Measurements from ENCODE around the gene SPAG17. TPM values are rescaled to one million over a fixed set of nuclear protein-coding genes. Genes with fewer than 3 reads are reported as not detected.
A peak's percentile ranks its signal among the peaks of the same experiment; 100 is the strongest.

Gene SPAG17
- total RNA-seq, 1 donor from 2014 or later: 1.6 TPM

DNA sequence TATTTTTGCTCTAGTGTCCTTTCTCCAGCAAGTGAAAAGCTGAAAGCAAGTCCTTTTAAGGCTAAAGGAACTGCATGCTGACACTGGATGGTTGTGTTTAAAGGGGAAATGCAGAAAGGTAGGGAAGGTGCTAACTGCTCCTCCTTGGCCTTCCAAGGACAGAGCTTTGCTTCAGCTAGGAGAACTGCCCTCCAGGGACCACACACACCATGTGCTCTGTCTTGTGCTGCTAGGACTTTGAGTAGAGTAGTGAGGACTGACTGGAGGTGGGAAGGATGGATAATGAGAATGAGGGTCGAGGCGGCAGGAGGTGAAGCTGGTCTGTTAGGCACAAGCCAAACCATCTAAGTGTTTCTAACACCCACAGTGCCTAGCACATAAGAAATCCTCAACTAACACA, 177.6 kb downstream of the SPAG17 start:
- Histone ChIP-seq H3K4me1 (no peaks in the 10 kb centered on the region), H3F3A (ENCODE audit: low read depth) (no peaks in the 10 kb centered on the region), H3K4me2 (no peak overlapping the region), H3K9ac (no peak overlapping the region), H3K36me3 (no peaks in the 10 kb centered on the region), H3K27ac (no peak overlapping the region), H2AFZ (replicated peaks) (peak overlapping the region; percentile 68), H3K79me2 (ENCODE audit: low read depth) (no peaks in the 10 kb centered on the region), H3K27me3 (no peaks in the 10 kb centered on the region), H4K20me1 (ENCODE audit: low read depth) (no peaks in the 10 kb centered on the region), H3K4me3 (no peak overlapping the region), H3K9me3 (ENCODE audit: low read depth) (no peaks in the 10 kb centered on the region)
- H3K4me1 Mint-ChIP-seq: no peaks in the 10 kb centered on the region
- H3K27ac Mint-ChIP-seq: no peak overlapping the region
- H3K4me3 Mint-ChIP-seq: no peak overlapping the region
- no peak for DNase-seq (ENCODE audit: low spot score)
- peaks cover 2% of the 10 kb centered on the region for H3K9me3 Mint-ChIP-seq
- peaks cover 2% of the 10 kb centered on the region for H3K36me3 Mint-ChIP-seq
- no peaks in the 10 kb centered on the region for H3K27me3 Mint-ChIP-seq (ENCODE audit: insufficient read depth, low read depth)
- TF ChIP-seq, protein P1, sequence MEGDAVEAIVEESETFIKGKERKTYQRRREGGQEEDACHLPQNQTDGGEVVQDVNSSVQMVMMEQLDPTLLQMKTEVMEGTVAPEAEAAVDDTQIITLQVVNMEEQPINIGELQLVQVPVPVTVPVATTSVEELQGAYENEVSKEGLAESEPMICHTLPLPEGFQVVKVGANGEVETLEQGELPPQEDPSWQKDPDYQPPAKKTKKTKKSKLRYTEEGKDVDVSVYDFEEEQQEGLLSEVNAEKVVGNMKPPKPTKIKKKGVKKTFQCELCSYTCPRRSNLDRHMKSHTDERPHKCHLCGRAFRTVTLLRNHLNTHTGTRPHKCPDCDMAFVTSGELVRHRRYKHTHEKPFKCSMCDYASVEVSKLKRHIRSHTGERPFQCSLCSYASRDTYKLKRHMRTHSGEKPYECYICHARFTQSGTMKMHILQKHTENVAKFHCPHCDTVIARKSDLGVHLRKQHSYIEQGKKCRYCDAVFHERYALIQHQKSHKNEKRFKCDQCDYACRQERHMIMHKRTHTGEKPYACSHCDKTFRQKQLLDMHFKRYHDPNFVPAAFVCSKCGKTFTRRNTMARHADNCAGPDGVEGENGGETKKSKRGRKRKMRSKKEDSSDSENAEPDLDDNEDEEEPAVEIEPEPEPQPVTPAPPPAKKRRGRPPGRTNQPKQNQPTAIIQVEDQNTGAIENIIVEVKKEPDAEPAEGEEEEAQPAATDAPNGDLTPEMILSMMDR (IDR thresholded peaks at IDR 0.05): no peak
- TF ChIP-seq EZH2phosphoT487 (IDR thresholded peaks at IDR 0.05): no peak
- TF ChIP-seq EZH2 (IDR thresholded peaks at IDR 0.05): no peak

DNA sequence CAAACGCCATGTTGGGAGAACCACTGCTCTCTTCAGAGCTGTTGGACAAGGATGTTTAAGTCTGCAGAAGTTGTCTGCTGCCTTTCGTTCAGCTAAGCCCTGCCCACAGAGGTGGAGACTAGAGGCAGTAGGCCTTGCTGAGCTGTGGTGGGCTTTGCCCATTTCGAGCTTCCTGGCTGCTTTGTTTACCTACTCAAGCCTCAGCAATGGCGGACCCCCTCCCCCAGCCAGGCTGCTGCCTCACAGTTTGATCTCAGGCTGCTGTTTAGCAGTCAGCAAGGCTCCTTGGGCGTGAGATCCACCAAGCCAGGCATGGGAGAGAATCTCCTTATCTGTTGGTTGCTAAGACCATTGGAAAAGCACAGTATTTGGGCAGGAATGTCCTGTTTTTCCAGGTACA, 180.7 kb downstream of the SPAG17 start:
- no peak overlapping the region for H3K4me3 Mint-ChIP-seq
- Histone ChIP-seq H3K36me3 (no peaks in the 10 kb centered on the region), H3K4me3 (no peak overlapping the region), H3K27me3 (no peaks in the 10 kb centered on the region), H3K79me2 (ENCODE audit: low read depth) (no peaks in the 10 kb centered on the region), H3K9me3 (ENCODE audit: low read depth) (no peaks in the 10 kb centered on the region), H3K4me2 (no peak overlapping the region), H3K9ac (no peak overlapping the region), H3K4me1 (no peaks in the 10 kb centered on the region), H3K27ac (no peak overlapping the region), H3F3A (ENCODE audit: low read depth) (no peaks in the 10 kb centered on the region), H2AFZ (replicated peaks) (no peak overlapping the region), H4K20me1 (ENCODE audit: low read depth) (no peaks in the 10 kb centered on the region)
- H3K9me3 Mint-ChIP-seq: peaks cover 8% of the 10 kb centered on the region
- no peak overlapping the region for H3K27ac Mint-ChIP-seq
- no peaks in the 10 kb centered on the region for H3K4me1 Mint-ChIP-seq
- peaks cover 2% of the 10 kb centered on the region for H3K27me3 Mint-ChIP-seq (ENCODE audit: insufficient read depth, low read depth)
- TF ChIP-seq, protein P1 (IDR thresholded peaks at IDR 0.05): no peak
- TF ChIP-seq EZH2phosphoT487 (IDR thresholded peaks at IDR 0.05): no peak
- no peak for TF ChIP-seq EZH2 (IDR thresholded peaks at IDR 0.05)
- peaks cover 2% of the 10 kb centered on the region for H3K36me3 Mint-ChIP-seq
- no peak for DNase-seq (ENCODE audit: low spot score)

DNA sequence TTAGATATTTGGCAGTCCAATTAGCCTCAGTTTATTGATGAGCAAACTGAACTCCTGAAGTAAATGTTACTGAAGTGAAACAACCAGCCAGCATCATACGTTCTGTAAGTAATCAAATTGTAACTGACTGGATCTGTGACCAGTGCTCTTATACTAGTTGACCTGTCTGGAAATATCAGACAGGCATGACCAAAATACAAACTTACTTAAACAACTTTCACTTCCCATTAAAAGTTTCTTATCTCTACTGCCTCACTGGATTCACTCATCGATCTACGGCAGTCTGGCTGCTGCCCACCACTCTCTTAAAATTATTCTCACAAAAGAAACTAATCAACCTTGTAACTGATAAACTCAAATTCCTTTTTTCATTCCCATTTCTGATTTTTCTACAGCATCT, 199.1 kb downstream of the SPAG17 start:
- peaks cover 2% of the 10 kb centered on the region for H3K9me3 Mint-ChIP-seq
- no peak overlapping the region for H3K9ac ChIP-seq
- no peaks in the 10 kb centered on the region for H3K36me3 Mint-ChIP-seq
- no peak overlapping the region for H3K4me3 Mint-ChIP-seq
- no peaks in the 10 kb centered on the region for H3K79me2 ChIP-seq (ENCODE audit: low read depth)
- H3K4me1 ChIP-seq: no peaks in the 10 kb centered on the region
- H3K27me3 ChIP-seq: no peaks in the 10 kb centered on the region
- no peaks in the 10 kb centered on the region for H3K27me3 Mint-ChIP-seq (ENCODE audit: insufficient read depth, low read depth)
- H3K36me3 ChIP-seq: no peaks in the 10 kb centered on the region
- H3K27ac Mint-ChIP-seq: no peak overlapping the region
- H3K9me3 ChIP-seq (ENCODE audit: low read depth): no peaks in the 10 kb centered on the region
- DNase-seq (ENCODE audit: low spot score): no peak
- H3F3A ChIP-seq (ENCODE audit: low read depth): no peaks in the 10 kb centered on the region
- no peak overlapping the region for H2AFZ ChIP-seq (replicated peaks)
- TF ChIP-seq, protein P1 (IDR thresholded peaks at IDR 0.05): no peak
- TF ChIP-seq EZH2phosphoT487 (IDR thresholded peaks at IDR 0.05) (no peak), EZH2 (IDR thresholded peaks at IDR 0.05) (no peak)
- no peak overlapping the region for H3K4me2 ChIP-seq
- no peak overlapping the region for H3K27ac ChIP-seq
- H3K4me3 ChIP-seq: no peak overlapping the region
- H3K4me1 Mint-ChIP-seq: peaks cover 3% of the 10 kb centered on the region
- H4K20me1 ChIP-seq (ENCODE audit: low read depth): no peaks in the 10 kb centered on the region
